Activated gamma-delta T cell (primary cell): Measurements from ENCODE around the gene ZNF304.
"Not testable (repeated sequence)": the region's sequence is repeated elsewhere in the genome, so short reads cannot be mapped to it uniquely, and the experiment has no call there.

Experiments
- DNase-seq: peaks from one replicate; lab custom pipeline; 2025; lab: John Stamatoyannopoulos, UW

Gene ZNF304

GRCh38 chr19:57362419-57362818 is 11.3 kb downstream of the ZNF304 start:
- DNase-seq: no peak

DNA sequence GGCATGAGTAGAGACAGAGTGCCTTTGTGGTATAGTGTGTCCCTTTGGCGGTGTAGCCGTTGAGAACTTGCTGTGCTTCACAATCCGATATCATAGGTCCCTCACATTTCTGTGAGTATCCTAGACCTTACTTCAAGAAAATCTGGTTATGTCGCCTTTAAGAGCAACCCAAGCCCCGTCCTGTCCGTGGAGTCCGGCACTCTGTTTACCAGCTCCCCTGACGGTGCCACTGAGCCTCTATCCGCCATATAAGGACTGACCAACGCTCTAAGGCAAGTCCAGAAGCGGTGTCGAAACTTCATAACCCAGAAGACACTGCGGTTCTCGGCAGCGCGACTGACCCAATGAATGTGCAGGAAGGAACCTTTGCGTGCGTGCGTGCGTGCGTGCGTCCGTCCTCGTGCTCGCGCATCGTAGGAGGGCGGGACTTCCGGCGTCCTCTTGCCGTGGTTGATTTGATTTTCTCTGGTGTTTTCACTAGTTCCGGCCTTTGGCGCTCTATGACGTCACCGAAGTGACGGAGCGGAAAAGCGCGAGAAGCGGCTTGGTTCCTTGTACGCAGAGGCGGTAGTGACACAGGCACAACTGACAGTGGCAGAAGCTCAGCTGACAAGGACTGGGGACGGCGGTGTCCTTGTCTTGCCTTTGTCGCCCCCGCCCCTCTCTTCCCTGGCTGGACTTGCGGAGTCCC is 12.1 kb downstream of the ZNF304 start, which contains the start of the genes TRAPPC2B and ZNF547:
Gene TRAPPC2B (plus strand): TSS at position 555 of the 691 bp plus-strand sequence. CDS start 1,283 bp downstream, outside the sequence.
Gene ZNF547 (plus strand): TSS at position 555 of the 691 bp plus-strand sequence. CDS start 5,005 bp downstream, outside the sequence.
- peak; percentile 86 for DNase-seq

DNA sequence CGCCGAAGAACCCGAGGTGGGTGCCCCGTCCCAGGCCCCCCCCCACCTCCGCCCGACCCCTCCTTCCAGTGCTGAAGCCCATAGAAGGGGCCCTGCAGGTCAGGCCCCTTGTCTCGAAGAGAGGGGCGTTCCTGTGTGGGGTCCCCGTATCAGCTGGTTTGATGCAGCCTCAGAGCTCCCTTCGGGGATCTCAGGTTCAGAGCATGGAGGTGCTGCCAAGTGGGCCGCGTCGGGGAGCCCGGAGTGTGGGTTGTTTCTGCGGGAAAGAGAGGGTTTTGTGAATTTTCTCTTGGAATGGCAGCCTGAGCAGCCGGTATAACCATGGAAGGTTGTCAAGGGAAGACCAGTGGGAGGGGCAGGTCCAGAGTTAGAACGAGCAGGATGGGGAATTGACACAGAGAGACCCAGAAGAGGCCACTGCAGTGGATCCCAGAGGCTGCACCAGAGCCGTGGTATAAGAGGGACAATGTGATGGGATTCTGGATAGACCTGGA is 12.7 kb downstream of the ZNF304 start:
- DNase-seq: no peak

DNA sequence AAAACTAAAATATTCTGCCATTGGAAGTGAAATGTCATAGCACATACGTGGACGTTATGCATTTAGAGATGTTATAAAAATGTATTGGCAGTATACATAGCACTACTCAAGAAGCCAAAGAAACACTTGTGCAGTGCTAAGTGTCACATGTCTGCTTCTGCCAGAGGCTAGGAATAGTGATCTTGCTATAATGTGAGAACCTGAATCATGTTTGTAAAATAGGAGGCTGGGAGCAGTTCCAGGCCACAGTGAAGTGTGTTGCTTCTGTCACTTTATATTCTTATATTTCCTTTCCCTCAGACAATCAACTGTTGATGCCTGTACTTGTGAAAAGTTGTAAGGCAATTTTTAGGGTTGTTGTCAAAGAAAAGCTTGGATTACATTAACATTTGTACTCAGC is 15.7 kb downstream of the ZNF304 start:
- no peak for DNase-seq

DNA sequence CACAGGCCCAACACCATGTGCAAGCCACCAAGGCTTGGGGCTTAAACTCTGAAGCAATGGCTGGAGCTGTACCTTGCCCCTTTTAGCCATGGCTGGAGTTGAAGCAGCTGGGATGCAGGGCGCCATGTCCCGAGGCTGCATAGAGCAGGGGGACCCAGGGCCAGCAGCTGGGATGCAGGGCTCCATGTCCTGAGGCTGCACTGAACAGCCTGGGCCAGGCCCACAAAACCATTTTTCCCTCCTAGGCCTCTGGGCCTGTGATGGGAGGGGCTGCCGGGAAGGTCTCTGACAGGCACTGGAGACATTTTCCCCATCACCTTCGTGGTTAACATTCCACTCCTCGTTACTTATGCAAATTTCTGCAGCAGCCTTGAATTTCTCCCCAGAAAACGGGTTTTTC is 23.1 kb downstream of the ZNF304 start:
- no peak for DNase-seq

GRCh38 chr19:57374647-57375046 is 23.6 kb downstream of the ZNF304 start:
- DNase-seq: not testable (repeated sequence)

- DNase-seq: no peak
Observed at GRCh38 chr19:57376151-57376550, 25.1 kb downstream of the ZNF304 start.

GRCh38 chr19:57377498-57378146 is 26.6 kb downstream of the ZNF304 start:
- no peak for DNase-seq

DNA sequence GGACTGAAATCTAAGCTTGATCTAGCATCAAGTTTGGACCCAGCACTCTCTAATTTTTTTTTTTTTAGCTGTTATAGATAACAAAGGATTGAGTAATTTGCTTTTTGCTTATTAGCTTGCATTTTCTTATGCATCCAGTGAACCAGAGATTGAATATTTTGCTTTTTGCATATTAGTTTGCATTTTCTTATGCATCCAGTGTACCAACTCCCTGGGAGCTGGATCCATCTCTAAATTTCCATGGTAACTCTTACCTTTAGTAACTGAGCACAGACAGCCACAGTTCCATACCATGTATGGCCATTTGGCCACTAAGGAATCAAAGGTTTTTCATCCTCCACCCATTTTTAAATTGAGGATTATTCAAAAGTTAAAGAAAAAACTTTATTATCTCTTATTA is 29.9 kb downstream of the ZNF304 start:
- no peak for DNase-seq

GRCh38 chr19:57382806-57383488 is 31.9 kb downstream of the ZNF304 start:
- DNase-seq: no peak

- no peak for DNase-seq
Observed at GRCh38 chr19:57389194-57389729, 38.2 kb downstream of the ZNF304 start.

GRCh38 chr19:57389730-57390598 is 38.9 kb downstream of the ZNF304 start, which contains the start of gene ZNF548:
Gene ZNF548 (plus strand): TSS chr19:57389854. CDS start chr19:57390100, 246 bp downstream.
- DNase-seq: peak; percentile 96

- DNase-seq: no peak
Observed at GRCh38 chr19:57395710-57396109, 44.6 kb downstream of the ZNF304 start.

GRCh38 chr19:57398868-57399267 is 47.8 kb downstream of the ZNF304 start:
- no peak for DNase-seq

GRCh38 chr19:57403737-57404563 is 52.9 kb downstream of the ZNF304 start:
- no peak for DNase-seq

GRCh38 chr19:57406516-57407123 is 55.5 kb downstream of the ZNF304 start:
- DNase-seq: peak; percentile 16
